ENCODE data around the gene NTRK3. TPM values are rescaled to one million over a fixed set of nuclear protein-coding genes. Genes with fewer than 3 reads are reported as not detected.
"Not testable (repeated sequence)": the region's sequence is repeated elsewhere in the genome, so short reads cannot be mapped to it uniquely, and the experiment has no call there.

Gene NTRK3
- total RNA-seq, 8 experiments from 2014 or later = 1.2 to 41.6 (median 10.7) TPM

GRCh38 chr15:88040516-88040915 is 216.0 kb downstream of the NTRK3 start:
- WGBS, 10 experiments = 14 to 75% (median 48%) methylated on average over 1 of the region's 1 CpG; no CpG with 5 or more reads in 6 of the 10 experiments
- Histone ChIP-seq H3K4me3 (no peak overlapping the region), H3K4me1 (replicated peaks in 1 of 2) (peaks cover 11 to 12% of the 10 kb centered on the region in 2 donors), H3K27ac (no peak overlapping the region)
- in situ Hi-C loops (cut with MboI; ENCODE audit: low pct_unique_long_range_greater_than_20kb in 2 of 9, low sequenced_read_pairs in 9 of 9, unreplicated experiment in 9 of 9) = no loop called here
- no peak for ATAC-seq (replicated peaks in 6 of 8)

- WGBS, 10 experiments = 20 to 100% (median 97%) methylated on average over 1 to 4 of the region's 4 CpGs; no CpG with 5 or more reads in 3 of the 10 experiments
- in situ Hi-C loops (cut with MboI; ENCODE audit: low pct_unique_long_range_greater_than_20kb in 2 of 9, low sequenced_read_pairs in 9 of 9, unreplicated experiment in 9 of 9) = no loop called here
- H3K4me3 ChIP-seq = no peak overlapping the region
- H3K27ac ChIP-seq = no peak overlapping the region
- ATAC-seq (replicated peaks in 6 of 8) = no peak
- peaks cover 11 to 12% of the 10 kb centered on the region in 2 donors for H3K4me1 ChIP-seq (replicated peaks in 1 of 2)
Measured at GRCh38 chr15:88038261-88038660, 218.3 kb downstream of the NTRK3 start.

- H3K4me3 ChIP-seq = no peak overlapping the region
- H3K4me1 ChIP-seq (replicated peaks in 1 of 2) = peaks cover 9 to 12% of the 10 kb centered on the region in 2 donors
- peak in 1 of 8 experiments; percentile 22 for ATAC-seq (replicated peaks in 6 of 8)
- no peak overlapping the region for H3K27ac ChIP-seq
- WGBS, 10 experiments = 17 to 90% (median 39%) methylated on average over 1 to 8 of the region's 9 CpGs
- in situ Hi-C loops (cut with MboI; ENCODE audit: low pct_unique_long_range_greater_than_20kb in 2 of 9, low sequenced_read_pairs in 9 of 9, unreplicated experiment in 9 of 9) = no loop called here
Measured at GRCh38 chr15:88036154-88036839, 220.2 kb downstream of the NTRK3 start.

GRCh38 chr15:88035381-88035780 is 221.2 kb downstream of the NTRK3 start:
- H3K27ac ChIP-seq = no peak overlapping the region
- WGBS, 10 experiments = 7 to 92% (median 77%) methylated on average over 2 to 5 of the region's 5 CpGs
- ATAC-seq (replicated peaks in 6 of 8) = no peak

GRCh38 chr15:88033421-88033820 is 223.1 kb downstream of the NTRK3 start:
- in situ Hi-C loops (cut with MboI; ENCODE audit: low pct_unique_long_range_greater_than_20kb in 2 of 9, low sequenced_read_pairs in 9 of 9, unreplicated experiment in 9 of 9); H3K27ac ChIP-seq; H3K4me3 ChIP-seq: not testable (repeated sequence)
- ATAC-seq (replicated peaks in 6 of 8) = peak in 2 of 8 experiments; percentile 28 to 84
- H3K4me1 ChIP-seq (replicated peaks in 1 of 2) = peaks cover 18 to 22% of the 10 kb centered on the region in 2 donors
- WGBS, 10 experiments = 0 to 100% (median 98%) methylated on average over 1 to 5 of the region's 5 CpGs; no CpG with 5 or more reads in 1 of the 10 experiments

More at GRCh38 chr15:88035381-88035780, 221.2 kb downstream of the NTRK3 start:
- in situ Hi-C loops (cut with MboI; ENCODE audit: low pct_unique_long_range_greater_than_20kb in 2 of 9, low sequenced_read_pairs in 9 of 9, unreplicated experiment in 9 of 9) = no loop called here
- no peak overlapping the region for H3K4me3 ChIP-seq
- H3K4me1 ChIP-seq (replicated peaks in 1 of 2) = peaks cover 9 to 12% of the 10 kb centered on the region in 2 donors

GRCh38 chr15:88032787-88033186 is 223.8 kb downstream of the NTRK3 start:
- peaks cover 16 to 17% of the 10 kb centered on the region in 2 donors for H3K4me1 ChIP-seq (replicated peaks in 1 of 2)
- ATAC-seq (replicated peaks in 6 of 8) = peak in 1 of 8 experiments; percentile 15
- in situ Hi-C loops (cut with MboI; ENCODE audit: low pct_unique_long_range_greater_than_20kb in 2 of 9, low sequenced_read_pairs in 9 of 9, unreplicated experiment in 9 of 9) = no loop called here
- no peak overlapping the region for H3K27ac ChIP-seq
- WGBS, 10 experiments = 0 to 100% methylated on average over 1 to 3 of the region's 13 CpGs; no CpG with 5 or more reads in 8 of the 10 experiments
- no peak overlapping the region for H3K4me3 ChIP-seq

- no peak for ATAC-seq (replicated peaks in 6 of 8)
- Histone ChIP-seq H3K27ac (no peak overlapping the region), H3K4me1 (replicated peaks in 1 of 2) (peaks cover 8 to 13% of the 10 kb centered on the region in 2 donors), H3K4me3 (no peak overlapping the region)
- WGBS, 10 experiments = 40 to 94% (median 72%) methylated on average over 1 to 2 of the region's 2 CpGs; no CpG with 5 or more reads in 6 of the 10 experiments
- in situ Hi-C loops (cut with MboI; ENCODE audit: low pct_unique_long_range_greater_than_20kb in 2 of 9, low sequenced_read_pairs in 9 of 9, unreplicated experiment in 9 of 9) = no loop called here
Measured at GRCh38 chr15:88031461-88031860, 225.1 kb downstream of the NTRK3 start.

- peak overlapping the region in 1 of 2 donors; percentile 51 for H3K27ac ChIP-seq
- WGBS, 10 experiments = 0 to 34% (median 14%) methylated on average over 2 of the region's 2 CpGs; no CpG with 5 or more reads in 6 of the 10 experiments
- peaks cover 6 to 13% of the 10 kb centered on the region in 2 donors for H3K4me1 ChIP-seq (replicated peaks in 1 of 2)
- no peak overlapping the region for H3K4me3 ChIP-seq
- ATAC-seq (replicated peaks in 6 of 8) = peak in 6 of 8 experiments; percentile 25 to 98 (median 79)
- in situ Hi-C loops (cut with MboI; ENCODE audit: low pct_unique_long_range_greater_than_20kb in 2 of 9, low sequenced_read_pairs in 9 of 9, unreplicated experiment in 9 of 9) = no loop called here
Measured at GRCh38 chr15:88029696-88030095, 226.8 kb downstream of the NTRK3 start.

GRCh38 chr15:88028024-88028423 is 228.5 kb downstream of the NTRK3 start:
- in situ Hi-C loops (cut with MboI; ENCODE audit: low pct_unique_long_range_greater_than_20kb in 2 of 9, low sequenced_read_pairs in 9 of 9, unreplicated experiment in 9 of 9) = no loop called here
- 20 to 90% methylated on average over 1 to 2 of the region's 3 CpGs; no CpG with 5 or more reads in 8 of the 10 experiments for WGBS, 10 experiments
- no peak overlapping the region for H3K4me3 ChIP-seq
- no peak overlapping the region for H3K27ac ChIP-seq
- peak in 1 of 8 experiments; percentile 33 for ATAC-seq (replicated peaks in 6 of 8)
- peaks cover 6 to 13% of the 10 kb centered on the region in 2 donors for H3K4me1 ChIP-seq (replicated peaks in 1 of 2)

- 43 to 90% (median 77%) methylated on average over 1 to 4 of the region's 5 CpGs; no CpG with 5 or more reads in 1 of the 10 experiments for WGBS, 10 experiments
- no peak overlapping the region for H3K27ac ChIP-seq
- peak in 5 of 8 experiments; percentile 27 to 74 (median 69) for ATAC-seq (replicated peaks in 6 of 8)
- in situ Hi-C loops (cut with MboI; ENCODE audit: low pct_unique_long_range_greater_than_20kb in 2 of 9, low sequenced_read_pairs in 9 of 9, unreplicated experiment in 9 of 9) = no loop called here
- peaks cover 0 to 1% of the 10 kb centered on the region in 2 donors for H3K4me1 ChIP-seq (replicated peaks in 1 of 2)
- H3K4me3 ChIP-seq = no peak overlapping the region
Measured at GRCh38 chr15:88023914-88024313, 232.6 kb downstream of the NTRK3 start.

- Histone ChIP-seq H3K4me1 (replicated peaks in 1 of 2) (peaks cover 0 to 5% of the 10 kb centered on the region in 2 donors), H3K27ac (no peak overlapping the region), H3K4me3 (no peak overlapping the region)
- 0 to 100% (median 50%) methylated on average over 1 to 2 of the region's 2 CpGs; no CpG with 5 or more reads in 3 of the 10 experiments for WGBS, 10 experiments
- ATAC-seq (replicated peaks in 6 of 8) = no peak
- in situ Hi-C loops (cut with MboI; ENCODE audit: low pct_unique_long_range_greater_than_20kb in 2 of 9, low sequenced_read_pairs in 9 of 9, unreplicated experiment in 9 of 9) = no loop called here
Measured at GRCh38 chr15:88022716-88023115, 233.8 kb downstream of the NTRK3 start.

- no peak overlapping the region for H3K4me3 ChIP-seq
- in situ Hi-C loops (cut with MboI; ENCODE audit: low pct_unique_long_range_greater_than_20kb in 2 of 9, low sequenced_read_pairs in 9 of 9, unreplicated experiment in 9 of 9) = no loop called here
- peaks cover 0 to 15% of the 10 kb centered on the region in 2 donors for H3K4me1 ChIP-seq (replicated peaks in 1 of 2)
- WGBS, 10 experiments = 24 to 87% (median 78%) methylated on average over 1 to 4 of the region's 4 CpGs; no CpG with 5 or more reads in 1 of the 10 experiments
- no peak for ATAC-seq (replicated peaks in 6 of 8)
- no peak overlapping the region for H3K27ac ChIP-seq
Measured at GRCh38 chr15:88021601-88022000, 234.9 kb downstream of the NTRK3 start.

- no peak overlapping the region for H3K4me3 ChIP-seq
- no peak for ATAC-seq (replicated peaks in 6 of 8)
- H3K27ac ChIP-seq = no peak overlapping the region
- WGBS, 10 experiments = 7 to 100% (median 65%) methylated on average over 1 to 3 of the region's 3 CpGs; no CpG with 5 or more reads in 2 of the 10 experiments
- peaks cover 6 to 23% of the 10 kb centered on the region in 2 donors for H3K4me1 ChIP-seq (replicated peaks in 1 of 2)
- in situ Hi-C loops (cut with MboI; ENCODE audit: low pct_unique_long_range_greater_than_20kb in 2 of 9, low sequenced_read_pairs in 9 of 9, unreplicated experiment in 9 of 9) = no loop called here
Measured at GRCh38 chr15:88020806-88021205, 235.7 kb downstream of the NTRK3 start.
